Cortex of kidney (tissue), 1 donor: ENCODE results near the gene NDFIP2.
A peak's percentile ranks its signal among the peaks of the same experiment; 100 is the strongest.

Experiments used
- DNase-seq: peaks from one replicate; lab custom pipeline; 2025; lab: John Stamatoyannopoulos, UW

Gene NDFIP2

GRCh38 chr13:79480954-79481684 is at the start of gene NDFIP2:
Gene NDFIP2 (plus strand): TSS chr13:79481155. CDS start chr13:79481204, 49 bp downstream.
- peak; percentile 71 for DNase-seq

GRCh38 chr13:79432086-79432485 is 48.9 kb upstream of the NDFIP2 start:
- DNase-seq: no peak

GRCh38 chr13:79432992-79433391 is 48.0 kb upstream of the NDFIP2 start:
- DNase-seq: no peak

GRCh38 chr13:79434556-79434955 is 46.4 kb upstream of the NDFIP2 start:
- no peak for DNase-seq

- DNase-seq: no peak
These were observed 45.4 kb upstream of the NDFIP2 start for GRCh38 chr13:79435561-79435990.

- DNase-seq: no peak
These were observed 41.7 kb upstream of the NDFIP2 start for GRCh38 chr13:79439275-79439674.

- DNase-seq: no peak
These were observed 39.9 kb upstream of the NDFIP2 start for GRCh38 chr13:79440958-79441528.

- no peak for DNase-seq
These were observed 38.7 kb upstream of the NDFIP2 start for GRCh38 chr13:79442221-79442620.

- no peak for DNase-seq
These were observed 38.2 kb upstream of the NDFIP2 start for GRCh38 chr13:79442706-79443105.

GRCh38 chr13:79445968-79446645 is 34.8 kb upstream of the NDFIP2 start:
- no peak for DNase-seq

- DNase-seq: no peak
These were observed 33.8 kb upstream of the NDFIP2 start for GRCh38 chr13:79447141-79447540.

- no peak for DNase-seq
These were observed 33.2 kb upstream of the NDFIP2 start for GRCh38 chr13:79447741-79448140.

- DNase-seq: no peak
These were observed 32.5 kb upstream of the NDFIP2 start for GRCh38 chr13:79448413-79448812.

GRCh38 chr13:79450110-79450509 is 30.8 kb upstream of the NDFIP2 start:
- no peak for DNase-seq

- no peak for DNase-seq
These were observed 29.4 kb upstream of the NDFIP2 start for GRCh38 chr13:79451500-79451962.

GRCh38 chr13:79452239-79452913 is 28.6 kb upstream of the NDFIP2 start:
- no peak for DNase-seq

GRCh38 chr13:79455331-79455730 is 25.6 kb upstream of the NDFIP2 start:
- DNase-seq: no peak

- DNase-seq: no peak
These were observed 24.9 kb upstream of the NDFIP2 start for GRCh38 chr13:79456051-79456450.

GRCh38 chr13:79456656-79457365 is 24.1 kb upstream of the NDFIP2 start:
- DNase-seq: no peak

GRCh38 chr13:79457390-79457789 is 23.6 kb upstream of the NDFIP2 start:
- DNase-seq: no peak

- no peak for DNase-seq
These were observed 23.0 kb upstream of the NDFIP2 start for GRCh38 chr13:79457948-79458347.

GRCh38 chr13:79458436-79458835 is 22.5 kb upstream of the NDFIP2 start:
- DNase-seq: no peak
